ENCODE measurements around the gene COL5A1. TPM values are rescaled to one million over a fixed set of nuclear protein-coding genes. Genes with fewer than 3 reads are reported as not detected.
A peak's percentile ranks its signal among the peaks of the same experiment; 100 is the strongest.

The COL5A1 gene
- total RNA-seq, 1 experiment from 2014 or later: 9.5 TPM

DNA sequence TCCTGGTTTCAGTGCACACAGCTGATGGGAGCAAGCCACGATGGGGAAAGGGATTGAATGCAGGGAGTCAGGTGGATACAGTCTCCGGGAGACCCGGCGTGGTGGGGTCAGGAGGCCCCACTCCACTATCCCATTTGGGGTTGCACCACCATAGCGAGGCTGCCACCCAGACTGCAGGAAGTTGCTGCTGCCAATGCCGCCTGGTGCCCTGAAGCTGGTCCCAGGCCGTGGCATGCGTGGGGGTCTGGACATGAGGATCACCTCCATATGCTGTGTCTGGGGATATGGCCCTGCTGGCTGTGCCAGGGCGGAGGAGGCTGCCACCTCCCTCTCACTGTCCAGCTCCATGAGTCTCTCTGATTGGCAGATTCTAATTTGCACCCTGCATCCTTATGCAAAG, 45.3 kb downstream of the COL5A1 start:
- no peak overlapping the region for H2AK5ac ChIP-seq (ENCODE audit: insufficient read length, low read length)
- Mint-ChIP-seq H3K9me3 (no peaks in the 10 kb centered on the region; a peak in 2 of 5 replicates), H3K4me1 (no peaks in the 10 kb centered on the region), H3K27ac (peak overlapping the region in 1 of 3 experiments; percentile 18; a peak in 1 of 7 replicates), H3K36me3 (ENCODE audit: insufficient read depth in 1 of 3, low read depth in 3 of 3) (peaks cover 0 to 2% (median 2%) of the 10 kb centered on the region in 3 experiments; a peak in 1 of 7 replicates), H3K4me3 (no peak overlapping the region), H3K27me3 (ENCODE audit: low read depth) (no peaks in the 10 kb centered on the region)
- H3K14ac ChIP-seq (ENCODE audit: insufficient read depth, low read length): no peak overlapping the region
- H3K4me2 ChIP-seq (ENCODE audit: insufficient read depth, insufficient read length, low read length): no peak overlapping the region
- no peaks in the 10 kb centered on the region for H3K23me2 ChIP-seq (ENCODE audit: insufficient read length, low read depth, low read length, poor library complexity, severe bottlenecking)
- H2BK12ac ChIP-seq (ENCODE audit: insufficient read length, low read depth, low read length): no peak overlapping the region
- H4K5ac ChIP-seq (ENCODE audit: insufficient read length, low read depth, low read length): no peak overlapping the region
- H3K56ac ChIP-seq (ENCODE audit: insufficient read length, low read depth, low read length): no peak overlapping the region
- no peak overlapping the region for H3K4ac ChIP-seq (ENCODE audit: low read depth, low read length)
- H3K79me1 ChIP-seq (ENCODE audit: insufficient read depth, low read depth, low read length, poor library complexity, severe bottlenecking): no peaks in the 10 kb centered on the region
- H3K79me2 ChIP-seq (ENCODE audit: insufficient read depth, low read length): no peaks in the 10 kb centered on the region
- no peak overlapping the region for H3K27ac ChIP-seq (ENCODE audit: insufficient read length, low read depth, low read length)
- H2BK20ac ChIP-seq (ENCODE audit: low read depth, low read length, poor library complexity, severe bottlenecking): no peak overlapping the region
- H2AFZ ChIP-seq (ENCODE audit: low read length): no peak overlapping the region
- no peak overlapping the region for H2BK15ac ChIP-seq (ENCODE audit: low read depth, low read length)
- no peaks in the 10 kb centered on the region for H3K4me1 ChIP-seq (ENCODE audit: insufficient read depth, low read length)
- no peak overlapping the region for H3K18ac ChIP-seq (ENCODE audit: insufficient read length, low read depth, low read length)
- H3K9me3 ChIP-seq (ENCODE audit: control insufficient read depth, low read depth, low read length): no peaks in the 10 kb centered on the region
- H3K27me3 ChIP-seq (ENCODE audit: insufficient read depth, low read length): 0 out of 2 replicates have a peak, but pooled peaks cover 2% of the 10 kb centered on the region
- H3K23ac ChIP-seq (ENCODE audit: insufficient read length, low read depth, low read length): no peak overlapping the region
- TF ChIP-seq, protein P1, sequence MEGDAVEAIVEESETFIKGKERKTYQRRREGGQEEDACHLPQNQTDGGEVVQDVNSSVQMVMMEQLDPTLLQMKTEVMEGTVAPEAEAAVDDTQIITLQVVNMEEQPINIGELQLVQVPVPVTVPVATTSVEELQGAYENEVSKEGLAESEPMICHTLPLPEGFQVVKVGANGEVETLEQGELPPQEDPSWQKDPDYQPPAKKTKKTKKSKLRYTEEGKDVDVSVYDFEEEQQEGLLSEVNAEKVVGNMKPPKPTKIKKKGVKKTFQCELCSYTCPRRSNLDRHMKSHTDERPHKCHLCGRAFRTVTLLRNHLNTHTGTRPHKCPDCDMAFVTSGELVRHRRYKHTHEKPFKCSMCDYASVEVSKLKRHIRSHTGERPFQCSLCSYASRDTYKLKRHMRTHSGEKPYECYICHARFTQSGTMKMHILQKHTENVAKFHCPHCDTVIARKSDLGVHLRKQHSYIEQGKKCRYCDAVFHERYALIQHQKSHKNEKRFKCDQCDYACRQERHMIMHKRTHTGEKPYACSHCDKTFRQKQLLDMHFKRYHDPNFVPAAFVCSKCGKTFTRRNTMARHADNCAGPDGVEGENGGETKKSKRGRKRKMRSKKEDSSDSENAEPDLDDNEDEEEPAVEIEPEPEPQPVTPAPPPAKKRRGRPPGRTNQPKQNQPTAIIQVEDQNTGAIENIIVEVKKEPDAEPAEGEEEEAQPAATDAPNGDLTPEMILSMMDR (conservative IDR thresholded peaks at IDR 0.05): no peak
- H2BK5ac ChIP-seq (ENCODE audit: insufficient read length, low read length): no peak overlapping the region
- H4K8ac ChIP-seq (replicated peaks; ENCODE audit: insufficient read length, low read depth, low read length): no peak overlapping the region
- no peak for DNase-seq
- H2BK120ac ChIP-seq (ENCODE audit: low read depth, low read length, poor library complexity, severe bottlenecking): no peak overlapping the region
- no peak overlapping the region for H4K91ac ChIP-seq (ENCODE audit: insufficient read length, low read depth, low read length)
- no CpG with 5 or more reads among the region's 9 CpGs for WGBS (ENCODE audit: extremely low coverage, insufficient read length, low lambda C conversion rate)
- H3K9ac ChIP-seq (ENCODE audit: extremely low read depth, insufficient read length, low read length): no peak overlapping the region
- no peak overlapping the region for H3T11ph ChIP-seq (ENCODE audit: low read length)
- H4K20me1 ChIP-seq (ENCODE audit: control insufficient read depth, insufficient read depth, insufficient read length): no peaks in the 10 kb centered on the region
